ENCODE results near the gene CBFB.
"Not testable (repeated sequence)": the region's sequence is repeated elsewhere in the genome, so short reads cannot be mapped to it uniquely, and the experiment has no call there.

CBFB gene

DNA sequence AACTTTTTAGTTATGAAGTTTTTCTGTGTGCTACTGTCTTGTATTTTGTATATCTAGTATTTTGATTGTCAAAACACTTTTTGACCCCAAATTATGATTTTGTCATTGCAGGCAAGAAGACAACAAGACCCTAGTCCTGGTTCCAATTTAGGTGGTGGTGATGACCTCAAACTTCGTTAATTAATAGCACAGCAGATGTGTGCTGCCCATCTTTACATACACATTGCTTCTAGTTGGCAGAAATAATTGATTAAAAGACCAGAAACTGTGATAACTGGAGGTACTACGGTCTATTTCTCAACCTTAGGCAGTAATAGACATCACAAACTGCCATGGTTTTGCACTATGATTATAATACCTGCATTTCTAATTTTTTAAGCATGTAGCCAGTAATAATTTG lies 69.7 kb downstream of the CBFB start:
- no peak for DNase-seq (ENCODE audit: low spot score)

DNA sequence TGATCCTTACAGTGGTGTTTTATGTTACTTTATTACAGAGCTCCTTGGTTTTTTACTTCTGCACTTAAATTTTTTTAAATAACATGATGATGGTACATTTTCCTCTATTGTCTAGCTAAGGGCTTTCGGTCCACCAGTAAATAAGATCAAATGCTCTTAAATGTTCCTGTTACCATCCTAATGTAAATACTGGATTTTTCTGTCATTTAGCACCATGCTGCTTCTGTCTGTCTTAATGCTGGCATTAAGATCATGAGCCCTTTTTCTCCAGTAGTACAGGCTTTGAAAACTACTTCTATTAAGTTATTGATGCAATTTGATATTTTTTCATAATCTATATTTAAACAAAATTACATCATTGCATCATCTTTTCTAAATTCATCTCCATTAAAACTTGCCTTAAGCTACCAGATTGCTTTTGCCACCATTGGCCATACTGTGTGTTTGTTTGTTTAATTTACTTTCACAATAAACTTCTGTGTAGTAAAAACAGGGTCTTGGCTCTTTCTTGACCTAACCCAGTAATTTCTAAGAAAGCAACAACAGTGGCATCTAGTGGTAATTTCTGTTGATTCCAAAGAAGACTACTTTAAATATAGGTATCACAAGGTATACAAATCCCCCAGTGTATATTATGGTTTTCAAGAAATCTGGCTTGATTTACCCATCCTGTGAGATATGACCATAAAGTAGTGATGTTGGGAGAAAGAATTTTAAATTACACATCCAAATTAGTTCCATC lies 71.8 kb downstream of the CBFB start:
- peak; percentile 46 for DNase-seq (ENCODE audit: low spot score)

DNA sequence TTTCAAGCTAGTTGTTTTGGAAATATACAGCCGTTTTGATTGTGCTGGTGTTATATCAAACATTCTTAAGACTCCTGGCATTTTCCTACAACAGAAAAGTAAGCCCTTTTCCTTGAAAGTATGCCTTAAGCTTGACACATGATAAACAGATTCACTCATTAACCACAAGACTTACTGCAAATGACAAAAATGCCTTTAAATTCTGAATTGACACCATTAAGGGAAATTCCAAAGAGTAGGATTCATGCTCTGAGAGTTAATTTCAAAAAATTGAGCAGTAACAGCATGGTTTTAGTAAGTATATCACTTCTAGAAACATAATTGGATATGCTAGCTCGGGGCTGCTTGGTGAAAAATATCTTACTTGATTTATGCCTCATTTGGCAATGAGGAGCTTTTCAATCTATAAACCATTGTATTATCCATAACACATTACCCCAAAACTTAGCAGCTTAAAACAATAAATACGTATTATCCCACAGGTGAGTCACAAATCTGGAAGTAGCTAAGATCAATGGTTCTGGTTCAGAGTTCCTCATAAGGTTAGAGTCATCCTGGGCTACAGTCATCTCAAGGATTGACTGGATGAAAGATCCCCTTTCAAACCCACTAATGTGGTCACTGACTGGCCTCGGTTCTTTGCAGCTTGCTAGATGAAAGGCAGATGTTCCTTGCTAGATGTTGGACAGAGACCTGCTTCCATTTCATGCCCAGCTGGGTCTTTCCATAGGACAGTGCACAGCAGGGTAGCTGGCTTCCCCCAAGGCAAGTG lies 72.5 kb downstream of the CBFB start:
- DNase-seq (ENCODE audit: low spot score): no peak

DNA sequence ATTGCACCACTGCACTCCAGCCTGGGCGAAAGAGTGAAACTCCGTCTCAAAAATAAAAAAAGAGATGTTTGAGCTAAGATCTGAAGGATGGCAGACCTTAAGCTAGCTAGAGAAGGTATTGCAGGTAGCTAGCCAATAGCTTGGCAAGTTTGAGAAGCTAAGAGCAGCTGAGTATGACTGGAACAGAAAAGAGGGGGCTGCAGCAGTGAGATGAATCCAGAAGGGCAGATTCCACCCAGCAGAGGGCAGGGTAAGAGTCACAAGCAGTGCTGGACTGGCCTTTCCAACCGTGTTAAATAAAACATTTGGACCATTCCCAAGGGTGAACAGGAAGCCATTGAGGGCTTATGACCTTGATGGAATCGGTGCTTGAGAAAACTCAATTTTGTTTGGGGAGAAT lies 75.1 kb downstream of the CBFB start:
- DNase-seq (ENCODE audit: low spot score): no peak

DNA sequence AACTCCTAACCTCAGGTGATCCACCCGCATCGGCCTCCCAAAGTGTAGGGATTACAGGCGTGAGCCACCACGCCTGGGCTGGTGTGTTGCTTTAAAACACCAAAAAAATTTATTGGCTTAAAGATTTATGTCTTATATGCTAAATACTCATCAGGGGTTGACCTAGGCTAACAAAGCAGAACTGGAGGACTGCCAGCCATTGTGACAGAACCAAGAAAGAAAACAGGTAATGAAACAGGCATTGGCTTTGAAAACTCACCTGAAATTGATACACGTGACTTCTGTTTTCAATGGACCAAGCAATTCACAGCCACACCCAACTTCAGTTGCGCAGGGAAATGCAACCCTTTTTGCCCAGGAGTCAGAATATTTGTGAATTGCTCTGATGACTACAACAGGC lies 75.9 kb downstream of the CBFB start:
- DNase-seq (ENCODE audit: low spot score): no peak

DNA sequence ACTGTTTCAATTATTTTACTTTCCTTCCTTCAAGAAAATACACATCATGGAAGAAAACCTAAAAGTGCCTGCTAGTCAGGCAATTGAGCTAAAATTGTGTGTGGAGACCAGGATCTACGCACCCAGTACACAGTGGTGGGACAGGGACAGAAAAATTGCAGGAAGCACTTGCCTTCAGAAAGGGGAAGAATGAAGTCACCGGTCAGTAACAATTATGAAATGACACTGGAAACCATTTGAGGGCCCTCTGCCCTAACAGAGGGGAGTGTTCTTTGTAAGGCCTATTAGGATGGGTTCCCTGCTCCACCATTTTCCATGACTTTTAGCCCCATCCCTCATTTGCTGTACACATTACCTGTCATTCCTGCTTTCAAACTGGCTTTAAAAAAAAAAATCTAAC lies 76.3 kb downstream of the CBFB start:
- DNase-seq (ENCODE audit: low spot score): no peak

DNA sequence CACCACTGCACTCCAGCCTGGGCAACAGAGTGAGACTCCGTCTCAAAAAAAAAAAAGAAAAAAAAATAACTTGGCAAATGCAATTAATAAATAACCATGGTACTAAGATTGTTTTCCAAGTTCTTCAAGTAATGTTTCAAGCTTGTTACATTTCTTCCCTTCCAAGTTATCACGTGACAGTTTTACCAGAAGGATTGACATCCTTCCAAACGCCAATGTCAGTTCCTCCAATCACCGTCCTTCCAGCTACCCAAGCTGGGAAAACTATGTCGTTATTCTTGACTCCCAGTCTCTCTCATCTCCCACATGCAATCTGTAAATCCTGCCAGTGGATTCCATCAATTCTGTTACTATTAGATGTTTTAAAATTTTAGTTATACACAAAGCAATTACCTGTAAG lies 76.9 kb downstream of the CBFB start:
- no peak for DNase-seq (ENCODE audit: low spot score)

DNA sequence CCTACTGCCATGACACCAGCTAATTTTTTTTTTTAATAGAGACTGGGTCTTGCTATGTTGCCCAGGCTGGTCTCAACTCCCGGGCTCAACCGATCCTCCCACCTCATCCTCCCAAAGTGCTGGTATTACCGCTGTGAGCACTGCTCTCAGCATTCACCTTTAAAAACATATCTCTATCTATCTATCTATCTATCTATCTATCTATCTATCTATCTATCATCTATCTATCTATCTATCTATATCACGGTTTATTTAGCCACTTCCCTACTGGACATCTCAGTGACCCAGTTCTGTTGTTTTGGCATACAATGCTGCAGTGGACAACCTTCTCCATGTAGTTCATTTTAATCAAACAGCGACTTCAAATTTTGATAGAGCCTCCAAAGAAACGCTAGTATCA lies 79.5 kb downstream of the CBFB start:
- no peak for DNase-seq (ENCODE audit: low spot score)

DNA sequence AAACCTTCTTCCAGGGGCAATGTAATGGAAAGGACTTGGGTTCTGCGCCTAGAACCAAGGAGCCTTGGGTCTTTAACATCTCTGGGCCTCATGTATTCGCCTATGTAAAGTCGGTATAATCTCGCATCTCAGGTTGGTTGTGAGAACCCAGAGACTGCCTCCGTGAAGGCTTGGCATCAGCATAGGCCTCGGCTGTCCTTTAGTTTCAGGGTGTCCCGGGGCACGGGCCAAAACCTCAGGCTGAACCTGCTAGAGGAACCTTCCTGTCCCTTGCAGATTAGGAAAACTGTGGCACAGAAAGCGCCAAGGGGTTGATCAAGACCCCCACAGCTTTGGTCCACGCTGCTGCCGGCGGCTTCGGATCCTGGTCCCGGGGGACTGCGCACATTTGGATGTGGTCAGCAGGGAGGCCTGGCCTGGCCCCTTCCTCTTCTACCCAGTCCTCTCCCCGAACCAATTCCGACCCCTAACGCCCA lies 80.0 kb downstream of the CBFB start:
- no peak for DNase-seq (ENCODE audit: low spot score)

DNA sequence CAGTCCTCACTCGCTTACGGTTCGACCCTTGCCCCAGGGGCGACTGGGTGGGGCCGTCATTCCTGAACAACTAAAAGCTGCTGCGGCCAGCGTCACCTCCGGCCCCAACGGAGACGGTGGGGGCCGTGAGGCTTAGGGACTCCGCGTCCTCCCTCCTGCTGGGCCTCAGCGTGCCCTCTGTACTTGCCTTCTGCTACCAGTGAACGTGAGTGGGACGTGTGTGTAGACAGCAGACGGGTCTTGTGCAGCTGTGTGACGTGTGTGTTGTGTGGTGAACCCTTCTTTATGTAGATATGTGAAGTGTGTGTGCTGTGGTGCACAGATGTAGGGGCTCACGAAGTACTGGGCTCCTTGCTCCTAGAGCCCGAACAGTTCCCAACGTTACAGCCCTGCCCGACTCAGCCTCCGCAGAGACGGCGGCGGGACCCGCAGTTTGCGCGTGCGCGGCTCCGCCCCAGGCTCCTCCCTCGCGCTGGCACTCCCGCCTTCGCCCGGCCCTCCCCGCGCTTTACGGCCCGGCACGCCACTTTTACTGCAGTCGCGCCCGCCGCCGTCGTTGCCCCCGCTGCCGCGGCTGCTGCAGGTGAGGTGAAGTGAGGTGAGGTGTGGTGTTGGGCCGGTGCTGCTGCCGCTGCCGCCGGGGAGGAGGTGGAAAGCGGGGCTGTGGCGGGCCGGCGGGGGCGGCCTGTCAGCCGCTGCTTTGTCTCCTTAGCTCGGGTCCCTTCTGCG lies 80.6 kb downstream of the CBFB start, which contains the start of gene PHAF1:
PHAF1 (plus strand) TSS at position 535 of the 729 bp plus-strand sequence. CDS start 235 bp downstream, outside the sequence.
- peak; percentile 96 for DNase-seq (ENCODE audit: low spot score)

DNA sequence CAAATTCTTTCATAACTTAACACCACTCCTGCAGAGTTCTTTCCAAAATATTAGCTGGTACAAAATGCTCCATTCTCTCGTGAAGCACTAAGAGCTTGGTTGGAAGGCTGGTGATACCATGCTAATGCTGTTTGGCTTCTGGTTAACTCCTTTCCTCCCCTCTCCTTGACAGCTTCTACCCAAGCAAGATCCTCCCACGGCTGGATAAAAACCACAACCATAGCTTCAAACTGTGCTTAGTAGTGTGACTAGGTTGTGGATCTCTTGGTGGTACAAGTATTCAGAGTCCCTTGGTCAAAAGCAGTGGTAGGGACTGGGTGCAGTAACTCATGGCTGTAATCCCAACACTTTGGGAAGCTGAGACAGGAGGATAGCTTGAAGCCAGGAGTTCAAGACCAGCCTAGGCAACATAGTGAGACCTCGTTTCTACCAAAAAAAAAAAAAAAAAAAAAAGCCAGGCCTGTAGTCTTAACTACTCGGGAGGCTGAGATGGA lies 83.0 kb downstream of the CBFB start:
- DNase-seq (ENCODE audit: low spot score): no peak

DNA sequence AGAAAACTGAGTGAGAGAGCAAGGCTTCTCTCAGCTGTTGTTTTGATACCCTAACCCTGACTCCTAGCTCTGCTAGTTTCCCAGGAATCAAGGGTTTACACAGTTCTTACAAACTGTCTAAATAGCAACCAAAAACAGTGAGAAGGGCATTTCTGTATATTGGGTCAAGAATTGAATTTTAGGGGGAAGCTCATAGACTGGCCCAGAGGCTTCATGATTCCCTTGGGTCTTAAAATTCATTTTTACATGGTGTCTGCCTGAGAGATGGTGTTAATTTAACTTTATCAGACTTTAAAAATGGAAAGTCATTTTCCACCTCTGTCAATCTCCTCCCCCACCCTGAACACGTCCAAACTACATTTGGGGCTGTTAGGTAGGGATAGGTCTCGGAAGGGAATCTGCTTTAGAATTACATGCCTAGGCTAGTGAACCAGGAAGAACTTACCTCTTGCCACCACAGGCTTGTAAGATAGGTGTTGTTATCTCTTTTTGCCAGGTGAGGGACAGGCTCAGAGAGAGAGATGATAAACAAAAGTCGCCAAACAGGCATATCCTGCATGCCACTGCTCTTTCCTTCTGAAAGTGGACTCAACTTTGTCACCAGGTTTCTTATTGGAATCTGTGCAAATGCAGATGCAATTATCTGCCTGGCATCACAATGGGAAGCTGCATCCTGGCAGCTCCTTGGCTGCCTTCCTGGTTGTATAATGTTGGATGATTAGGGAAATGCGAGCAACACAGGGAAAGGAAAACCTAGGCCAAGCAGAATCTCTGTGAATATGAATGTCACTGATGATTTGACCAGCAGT lies 83.8 kb downstream of the CBFB start:
- DNase-seq (ENCODE audit: low spot score): no peak

DNA sequence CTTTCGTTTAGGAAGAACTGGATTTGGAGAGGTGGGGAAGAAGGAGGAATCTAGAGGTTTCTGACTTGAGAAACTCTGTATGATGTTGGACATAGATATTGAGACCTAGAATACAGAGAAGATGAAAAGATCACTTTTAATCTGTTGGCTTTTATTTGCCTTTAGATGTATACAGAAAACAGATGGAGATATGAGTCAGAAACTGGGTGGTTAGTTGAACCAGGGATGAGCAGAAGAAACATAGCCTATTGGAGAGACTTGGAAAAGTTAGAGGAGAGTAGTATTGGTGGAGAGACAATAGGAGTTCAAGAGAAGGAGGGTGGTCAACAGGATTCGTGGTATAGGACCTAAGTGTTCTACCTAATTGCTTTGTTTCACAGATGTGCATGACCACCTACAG lies 85.8 kb downstream of the CBFB start:
- no peak for DNase-seq (ENCODE audit: low spot score)

DNA sequence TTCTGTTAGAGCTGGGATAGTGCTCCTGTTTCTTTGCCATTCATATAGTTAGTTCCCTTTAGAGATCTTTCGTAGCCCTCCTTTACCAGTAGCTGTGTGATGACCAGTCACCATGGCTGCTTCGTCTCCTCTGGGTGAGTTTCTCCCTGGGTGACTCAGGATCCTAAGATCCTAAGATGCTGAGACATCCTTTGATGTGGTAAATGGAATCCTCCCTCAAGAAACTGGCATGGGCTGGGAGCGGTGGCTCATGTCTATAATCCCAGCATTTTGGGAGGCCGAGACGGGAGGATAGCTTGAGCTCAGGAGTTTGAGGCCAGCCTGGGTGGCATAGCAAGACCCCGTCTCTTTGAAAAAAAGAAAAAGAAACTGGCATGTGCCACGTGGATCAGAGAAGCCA lies 86.7 kb downstream of the CBFB start:
- no peak for DNase-seq (ENCODE audit: low spot score)

DNA sequence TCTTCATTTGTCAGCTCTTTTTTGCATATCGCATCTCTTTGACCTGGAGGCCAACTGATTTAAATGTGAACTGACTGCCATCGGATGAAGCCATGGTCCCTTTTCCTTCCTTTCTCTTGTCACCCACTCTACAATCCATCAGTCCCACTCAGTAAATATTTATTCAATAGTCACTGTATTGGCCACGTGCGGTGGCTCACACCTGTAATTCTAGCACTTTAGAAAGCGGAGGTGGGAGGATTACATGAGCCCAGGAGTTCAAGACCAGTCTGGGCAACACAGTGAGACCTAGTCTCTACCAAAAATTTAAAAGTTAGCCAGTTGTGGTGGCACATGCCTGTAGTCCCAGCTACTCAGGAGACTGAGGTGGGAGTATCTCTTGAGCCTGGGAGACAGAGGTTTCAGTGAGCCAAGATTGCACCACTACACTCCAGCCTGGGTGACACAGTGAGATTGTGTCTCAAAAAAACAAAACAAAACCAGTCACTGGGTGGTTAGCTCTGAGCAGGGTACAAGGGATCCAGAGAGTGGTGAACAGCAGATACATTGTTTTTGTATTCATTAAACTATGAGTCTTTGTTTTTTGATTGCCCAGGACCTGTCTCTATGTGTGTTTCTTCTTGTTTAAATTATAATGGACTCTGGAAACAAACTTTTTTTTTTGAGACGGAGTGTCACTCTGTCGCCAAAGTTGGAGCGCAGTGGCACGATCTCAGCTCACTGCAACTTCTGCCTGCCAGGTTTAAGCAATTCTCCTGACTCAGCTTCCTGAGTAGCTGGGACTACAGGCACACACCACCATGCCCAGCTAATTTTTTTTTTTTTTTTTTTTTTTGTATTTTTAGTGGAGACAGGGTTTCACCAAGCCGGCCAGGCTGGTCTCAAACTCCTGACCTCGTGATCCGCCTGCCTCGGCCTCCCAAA lies 87.7 kb downstream of the CBFB start:
- no peak for DNase-seq (ENCODE audit: low spot score)

DNA sequence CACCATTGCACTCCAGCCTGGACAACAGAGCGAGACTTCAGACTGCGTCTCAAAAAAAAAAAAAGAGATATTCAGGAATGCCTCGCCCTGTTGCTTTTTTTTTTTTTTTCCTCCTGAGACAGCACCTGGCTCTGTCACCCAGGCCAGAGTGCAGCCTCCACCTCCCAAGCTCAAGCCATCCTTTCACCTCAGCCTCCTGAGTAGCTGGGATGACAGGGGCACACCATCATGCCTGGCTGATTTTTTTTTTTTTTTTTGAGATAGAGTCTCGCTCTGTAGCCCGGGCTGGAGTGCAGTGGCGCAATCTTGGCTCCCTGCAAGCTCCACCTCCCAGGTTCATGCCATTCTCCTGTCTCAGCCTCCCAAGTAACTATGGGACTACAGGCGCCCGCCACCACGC lies 88.8 kb downstream of the CBFB start:
- DNase-seq (ENCODE audit: low spot score): no peak

DNA sequence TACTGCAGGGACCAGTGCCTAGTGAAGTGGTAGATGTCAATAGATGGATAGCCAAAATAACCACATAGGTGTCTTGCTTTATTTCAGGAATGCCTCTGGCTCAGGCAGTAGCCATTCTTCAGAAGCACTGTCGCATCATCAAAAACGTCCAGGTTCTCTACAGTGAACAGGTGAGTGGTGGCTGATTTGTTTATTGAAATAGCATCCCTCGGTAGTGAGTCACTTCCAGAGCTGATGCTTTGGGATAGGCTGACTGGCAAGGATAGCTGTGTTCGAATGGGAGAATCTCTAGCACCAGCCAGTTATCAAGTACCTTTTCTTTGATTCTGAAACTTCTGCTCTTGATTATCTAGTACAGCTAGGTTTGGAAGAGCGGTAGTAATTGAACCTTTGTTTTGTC lies 91.1 kb downstream of the CBFB start:
- no peak for DNase-seq (ENCODE audit: low spot score)

DNA sequence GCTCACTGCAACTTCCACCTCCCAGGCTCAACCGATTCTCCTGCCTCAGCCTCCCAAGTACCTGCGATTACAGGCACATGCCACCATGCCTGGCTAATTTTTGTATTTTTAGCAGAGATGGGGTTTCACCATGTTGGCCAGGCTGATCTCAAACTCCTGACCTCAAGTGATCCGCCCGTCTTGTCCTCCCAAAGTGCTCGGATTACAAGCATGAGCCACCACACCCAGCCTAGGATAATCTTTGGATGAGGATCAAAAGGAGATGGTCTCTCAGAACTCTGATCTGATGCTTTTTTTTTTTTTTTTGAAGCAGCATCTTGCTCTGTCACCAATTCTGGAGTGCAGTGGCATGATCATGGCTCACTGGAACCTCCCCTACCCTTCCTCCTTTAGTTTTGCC lies 93.8 kb downstream of the CBFB start:
- not testable (repeated sequence) for DNase-seq (ENCODE audit: low spot score)

DNA sequence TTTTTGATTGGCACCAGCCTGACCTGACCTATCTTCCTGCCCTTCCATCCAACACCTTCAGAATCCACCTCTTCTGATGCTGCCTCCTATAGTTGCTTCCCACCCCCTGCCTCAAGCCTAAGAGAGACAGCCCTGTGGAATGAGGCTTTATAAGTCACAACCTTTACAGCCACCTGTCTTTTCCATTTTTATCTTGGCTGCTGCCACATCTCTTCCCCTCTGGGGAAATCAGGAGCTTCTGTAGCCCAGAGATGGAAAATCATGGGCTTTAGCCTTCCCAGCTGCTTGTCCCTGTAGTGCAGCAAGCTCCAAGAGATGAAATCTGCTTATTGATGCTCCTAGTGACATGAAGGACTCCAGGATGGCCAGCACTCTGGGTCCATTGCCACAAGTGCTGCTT lies 99.5 kb downstream of the CBFB start:
- DNase-seq (ENCODE audit: low spot score): no peak

DNA sequence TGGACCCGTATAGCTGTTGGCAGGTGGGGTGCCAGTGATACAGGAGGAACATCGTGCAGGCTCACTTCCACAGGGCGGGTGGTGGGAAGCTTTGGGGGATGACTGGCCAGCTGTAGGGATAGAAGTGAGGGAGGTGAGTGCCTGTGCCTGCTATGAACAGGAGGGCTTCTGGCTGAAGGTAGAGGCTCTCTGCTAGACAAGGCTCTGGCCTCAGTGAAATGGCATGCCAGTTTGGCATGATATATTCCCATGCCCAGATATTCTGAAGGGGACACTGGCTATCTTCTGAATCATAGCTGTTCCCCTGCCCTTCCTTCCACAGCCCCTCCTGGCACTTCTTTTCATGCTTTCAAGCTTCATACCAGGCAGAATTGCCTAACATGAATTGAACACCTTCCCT lies 99.9 kb downstream of the CBFB start:
- DNase-seq (ENCODE audit: low spot score): no peak

DNA sequence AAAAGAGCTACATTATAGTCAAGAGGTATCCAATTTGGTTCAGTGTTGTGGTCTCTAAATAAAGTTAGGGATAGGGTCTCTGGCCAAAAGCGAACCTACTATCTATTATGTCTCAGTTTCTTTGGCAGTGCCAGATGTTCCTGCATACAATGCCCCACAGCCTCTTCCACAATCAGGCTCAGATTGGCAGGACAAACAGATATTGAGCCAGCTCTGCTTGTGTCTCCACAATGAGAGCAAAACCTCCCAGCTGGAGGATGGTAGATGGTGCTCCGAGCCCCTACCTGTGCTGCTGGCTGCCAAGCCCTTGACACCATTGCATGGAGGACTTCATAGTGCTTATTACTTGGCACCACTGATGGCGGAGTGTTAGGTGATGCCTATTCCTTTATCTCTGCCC lies 100.5 kb downstream of the CBFB start:
- DNase-seq (ENCODE audit: low spot score): no peak

Measured in CD4-positive, alpha-beta T cell treated with Interleukin-2 at 100 ng/mL for 4 hours (primary cell).